Measurements from ENCODE around the gene DOCK1.

DOCK1 gene

DNA sequence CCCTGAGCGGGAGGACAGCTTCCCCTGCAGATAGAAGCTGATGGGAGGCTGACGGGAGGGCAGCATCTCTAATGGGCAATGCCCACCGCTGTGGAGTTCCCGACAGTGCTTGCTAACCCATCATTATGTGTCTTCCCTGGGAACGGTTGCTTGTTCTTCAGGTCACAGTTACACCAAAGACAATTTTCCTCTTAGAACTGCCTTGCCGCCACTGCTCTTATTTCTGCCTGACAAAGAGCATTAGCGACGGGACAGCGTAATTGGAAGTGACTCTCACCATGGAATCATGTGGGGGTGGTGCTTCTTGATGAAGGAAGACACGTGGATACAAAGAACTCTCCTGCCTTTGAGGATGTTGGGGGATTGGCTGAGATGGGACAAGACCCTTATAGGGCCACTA, 562.6 kb downstream of the DOCK1 start:
- DNase-seq (ENCODE audit: low read depth) = no peak

DNA sequence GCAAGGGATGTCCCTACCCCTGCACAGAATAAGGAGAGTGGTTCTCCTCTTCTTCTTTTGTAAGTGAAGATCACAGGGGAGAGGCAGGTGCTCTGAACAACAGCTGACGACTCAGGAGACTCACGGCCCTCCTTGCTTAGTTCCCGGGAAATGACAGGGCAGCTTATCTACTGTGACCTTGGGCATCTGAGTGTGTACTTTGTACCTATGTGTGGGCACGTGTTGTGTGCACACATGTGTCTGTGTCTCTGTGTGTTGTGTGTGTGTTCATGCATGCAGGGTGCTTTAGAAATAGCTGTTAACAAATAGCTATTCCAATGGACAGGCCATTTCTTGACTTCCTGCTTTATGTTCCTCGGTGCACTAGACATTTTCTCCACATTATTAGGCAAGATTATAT, 563.4 kb downstream of the DOCK1 start:
- DNase-seq (ENCODE audit: low read depth) = no peak

DNA sequence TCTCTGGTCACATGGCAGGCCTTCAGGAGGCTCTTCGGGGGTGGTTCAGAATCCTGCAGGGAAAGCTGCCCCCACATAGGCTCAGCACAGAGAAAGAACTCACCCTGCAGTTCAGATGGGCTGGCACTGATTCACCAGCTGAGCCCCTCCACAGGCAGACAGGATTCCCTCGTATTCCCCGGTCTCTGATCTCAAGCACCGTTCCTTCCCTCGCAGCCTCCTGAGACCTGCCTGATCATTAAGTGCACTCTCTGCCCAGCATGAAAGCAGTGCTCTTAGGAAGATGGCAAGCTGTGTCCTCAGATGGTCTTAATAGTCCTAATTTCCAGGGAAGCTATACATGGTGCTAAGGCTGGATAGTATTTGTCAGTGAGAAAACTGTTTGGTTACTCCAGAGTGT, 565.7 kb downstream of the DOCK1 start:
- DNase-seq (ENCODE audit: low read depth) = no peak

DNA sequence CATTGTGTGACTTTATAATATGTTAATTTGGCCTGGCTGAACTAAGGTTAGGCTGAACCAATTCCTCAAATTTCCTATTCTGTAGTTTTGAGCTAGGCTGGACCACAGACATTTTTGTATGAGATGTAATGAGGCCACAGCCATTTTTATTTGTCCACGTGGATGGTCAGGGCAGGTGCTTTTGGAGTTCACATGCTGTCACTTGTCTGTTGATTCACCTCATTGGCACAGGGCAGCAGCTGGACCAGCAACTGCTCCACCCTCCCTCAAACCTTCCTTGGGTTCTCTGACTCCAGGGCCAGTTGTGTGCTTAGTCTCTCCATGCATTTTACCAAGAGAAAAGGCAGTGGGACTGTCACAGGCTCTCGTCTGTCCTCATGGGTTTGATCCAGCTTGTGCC, 567.7 kb downstream of the DOCK1 start:
- DNase-seq (ENCODE audit: low read depth) = no peak

DNA sequence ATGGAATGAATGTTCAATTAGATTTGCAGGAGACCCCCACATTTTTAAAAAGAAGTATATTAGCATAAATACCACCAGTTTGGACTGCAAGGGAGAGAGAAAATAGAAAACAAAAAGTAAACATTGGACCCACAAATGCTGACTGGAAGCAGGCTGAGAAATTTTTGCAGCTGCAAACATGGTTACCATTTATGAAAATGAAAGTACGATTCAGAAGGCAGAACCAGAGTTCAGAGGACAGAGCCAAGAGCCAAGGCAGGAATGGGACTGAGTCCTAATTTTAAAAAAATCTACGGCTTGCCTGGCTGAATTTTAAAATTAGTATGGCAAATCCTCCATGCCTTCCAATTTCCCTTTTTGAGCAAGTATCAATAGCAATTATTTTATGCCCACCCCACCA, 569.3 kb downstream of the DOCK1 start:
- no peak for DNase-seq (ENCODE audit: low read depth)

DNA sequence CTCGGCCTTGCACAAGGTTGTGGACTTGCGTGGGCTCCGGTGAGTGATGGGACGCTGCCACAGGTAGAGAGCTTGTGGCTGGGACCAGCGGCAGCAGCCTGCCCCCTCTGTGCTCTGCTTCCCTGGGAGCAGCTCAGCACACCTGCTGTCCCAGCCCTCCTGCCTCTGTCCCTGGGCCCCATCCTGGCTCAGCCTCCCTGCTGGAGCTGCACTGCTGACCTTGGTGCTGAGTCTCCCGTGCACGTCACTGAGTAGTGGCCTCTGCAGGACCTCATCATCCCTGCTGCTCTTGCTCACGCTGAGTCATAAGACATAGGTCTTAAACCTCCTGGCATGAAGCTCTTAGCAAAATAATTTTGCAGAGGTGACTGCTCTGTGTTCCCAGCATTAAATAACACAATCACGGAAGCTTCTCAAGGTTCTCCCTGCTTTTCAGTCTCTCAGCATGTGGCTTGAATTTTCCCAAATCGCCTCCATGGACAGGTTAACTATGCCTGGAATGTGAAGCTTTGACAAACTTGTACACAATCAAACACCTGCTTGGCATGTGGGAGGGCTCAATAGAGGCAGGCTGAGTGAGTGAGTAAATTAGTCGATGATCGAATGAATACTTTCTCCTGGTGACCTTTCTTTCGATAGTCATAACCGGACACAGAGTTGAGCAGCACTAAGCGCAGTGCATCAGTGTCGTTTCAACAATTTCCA, 580.1 kb downstream of the DOCK1 start:
- DNase-seq (ENCODE audit: low read depth) = no peak

DNA sequence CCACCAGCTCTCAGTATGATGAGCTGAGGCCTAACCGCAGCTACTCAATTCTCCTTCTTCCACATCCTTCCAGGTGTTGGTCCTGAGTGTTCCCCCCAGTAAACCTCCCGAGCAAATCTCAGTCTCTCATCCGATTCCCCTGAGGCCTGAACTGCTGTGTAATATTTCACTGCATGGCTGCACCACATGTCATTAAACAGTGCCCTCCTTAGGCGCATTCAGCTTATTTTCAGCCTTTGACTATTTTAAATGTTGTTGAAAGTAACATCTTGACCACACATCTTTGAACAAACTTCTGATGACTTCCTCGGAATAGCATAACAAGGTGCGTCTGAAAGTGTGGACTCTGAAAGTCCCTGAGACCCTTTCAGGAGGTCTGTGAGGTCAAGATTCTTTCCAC, 581.1 kb downstream of the DOCK1 start:
- DNase-seq (ENCODE audit: low read depth) = no peak

DNA sequence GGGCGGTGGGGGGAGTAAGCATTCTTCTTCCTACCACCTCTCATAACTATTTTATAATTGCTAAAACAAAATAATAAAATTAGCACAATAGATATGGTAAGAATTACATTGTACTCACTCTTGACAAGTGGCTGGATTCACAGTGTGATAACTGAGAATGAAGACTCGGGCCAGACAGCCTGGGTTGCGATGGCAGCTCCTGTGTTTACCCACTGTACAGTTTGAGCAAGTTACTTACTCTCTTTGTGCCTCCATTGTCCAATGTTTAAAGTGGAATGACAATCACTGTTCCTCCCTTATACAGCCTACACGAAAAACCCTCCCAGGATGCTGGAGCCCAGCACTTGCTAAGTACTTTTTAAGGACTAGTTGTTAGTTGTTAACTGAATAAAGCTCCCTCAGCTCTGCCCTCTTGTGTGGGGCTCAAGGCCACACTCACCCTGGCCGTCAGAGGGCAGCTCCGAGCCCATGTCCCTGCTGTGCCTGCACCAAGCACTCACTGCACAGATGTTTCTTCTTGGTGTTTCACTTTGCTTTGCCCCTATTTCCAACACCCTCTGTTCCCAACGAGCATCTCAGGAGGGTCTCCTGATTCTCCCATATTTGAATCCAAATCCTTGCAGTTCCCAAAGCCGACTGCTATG, 587.5 kb downstream of the DOCK1 start:
- no peak for DNase-seq (ENCODE audit: low read depth)

DNA sequence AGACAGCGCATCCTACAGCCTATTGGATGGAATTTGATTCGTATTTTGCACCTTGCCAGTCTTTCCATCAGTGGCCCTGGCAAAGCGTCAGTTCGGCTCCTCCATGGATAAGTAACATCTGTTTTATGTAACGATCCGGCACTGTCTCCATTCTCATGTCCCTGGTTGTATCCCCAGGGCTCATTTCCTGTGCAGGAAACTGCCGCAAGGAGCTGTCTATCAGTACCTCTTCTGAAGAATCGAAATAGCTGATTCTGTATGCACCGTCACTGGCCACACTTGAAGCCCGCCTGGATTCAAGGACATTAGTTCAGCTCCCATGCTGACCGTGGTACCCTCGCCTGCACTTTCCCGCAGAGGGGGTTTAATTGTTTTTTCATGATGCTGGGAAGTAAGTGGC, 590.8 kb downstream of the DOCK1 start:
- DNase-seq (ENCODE audit: low read depth) = no peak

DNA sequence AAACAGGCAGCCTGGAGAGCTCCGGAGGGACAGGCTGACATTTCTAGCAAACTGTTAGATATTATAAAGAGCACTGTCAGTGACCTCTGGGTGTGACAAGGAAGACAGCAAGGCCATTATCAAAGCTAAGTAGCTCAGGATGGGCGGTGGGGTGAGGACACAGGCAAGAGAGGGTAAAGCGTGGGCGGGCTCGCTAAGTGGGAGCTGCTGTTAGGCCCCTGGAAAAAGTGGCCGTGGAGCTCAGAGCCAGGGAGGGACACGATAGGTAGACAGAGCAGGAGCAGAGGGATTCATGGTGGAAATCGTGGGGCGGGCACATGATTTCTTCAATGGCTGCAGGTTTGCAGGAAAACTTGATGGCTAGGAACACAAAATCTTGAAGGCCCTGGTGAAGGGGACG, 592.5 kb downstream of the DOCK1 start:
- no peak for DNase-seq (ENCODE audit: low read depth)

DNA sequence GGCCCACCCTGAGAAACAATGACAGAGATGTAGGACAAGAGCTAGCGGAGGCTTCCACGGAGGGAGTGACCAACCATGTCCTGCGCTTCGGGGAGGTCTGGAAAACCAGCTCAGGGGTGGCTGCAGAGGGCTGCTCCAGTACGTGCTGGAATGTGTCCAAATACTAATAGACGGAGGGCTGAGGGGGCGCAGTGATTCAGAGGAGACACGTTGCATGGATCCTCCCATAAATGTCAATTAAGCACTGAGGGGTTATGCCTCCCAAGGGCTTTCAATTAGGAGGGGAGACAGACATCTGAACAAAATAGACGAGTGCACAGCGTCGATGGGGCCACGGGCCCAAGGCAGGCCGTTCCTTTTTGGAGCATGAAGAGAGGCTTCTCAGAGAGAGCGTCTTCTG, 592.9 kb downstream of the DOCK1 start:
- DNase-seq (ENCODE audit: low read depth) = no peak

DNA sequence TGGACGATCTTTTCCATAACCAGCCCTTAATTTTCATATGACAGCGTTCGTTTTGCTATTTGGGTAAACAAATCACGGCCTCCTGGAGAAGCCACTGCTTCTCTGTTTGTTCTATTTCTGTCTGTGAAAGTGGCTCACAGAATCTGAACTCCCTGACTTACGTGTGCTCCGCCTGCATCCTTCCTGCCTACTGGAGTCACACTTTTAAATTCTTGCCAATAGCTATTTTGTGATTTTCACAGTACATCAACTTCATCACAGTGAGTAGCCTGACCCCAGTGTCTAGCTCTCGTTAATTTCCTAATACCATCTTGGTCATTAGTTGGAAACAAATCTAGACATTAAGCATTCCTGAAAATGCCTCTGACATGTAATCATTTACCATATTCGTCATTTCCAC, 594.9 kb downstream of the DOCK1 start:
- DNase-seq (ENCODE audit: low read depth) = no peak

Measured in HS-27A (cell line).